Left renal pelvis (tissue), 4 donors: ENCODE data around the gene AOC1. TPM values are rescaled to one million over a fixed set of nuclear protein-coding genes. Genes with fewer than 3 reads are reported as not detected.

ENCODE experiments used
- polyA plus RNA-seq, 4 donors: library from polyadenylated mRNA; unstranded; fragments of 120-200 nt; gene quantifications; one replicate each; pipeline ENCODE4 v1.2.1, GENCODE V29; 2013; ENCODE audit not compliant: insufficient read length in 4 of 4

Gene AOC1
- polyA plus RNA-seq, 4 donors = 1.0 to 121 (median 49.9) TPM

Other genes starting within 250 kb of the AOC1 start
- 10 to 100 TPM in 3 of 4 donors, 1 to 10 TPM in 1; 9.3 to 17.8 (median 13.8) TPM for gene GIMAP6, start 220.1 kb upstream of the AOC1 start, polyA plus RNA-seq
- 10 to 100 TPM in 1 of 4 donors, 1 to 10 TPM in 3; 7.2 to 10.1 (median 7.9) TPM for gene GIMAP2, start 166.8 kb upstream of the AOC1 start, polyA plus RNA-seq
- 1 to 10 TPM; 1.5 to 2.7 (median 2.2) TPM for gene GIMAP1, start 135.9 kb upstream of the AOC1 start, polyA plus RNA-seq
- 1 to 10 TPM; 3.2 to 7.0 (median 3.9) TPM for gene GIMAP5, start 115.1 kb upstream of the AOC1 start, polyA plus RNA-seq
- gene TMEM176B, start 52.2 kb upstream of the AOC1 start, polyA plus RNA-seq = 100 to 1,000 TPM in 1 of 4 donors, 10 to 100 TPM in 3; 27.4 to 105 (median 70.6) TPM
- 100 to 1,000 TPM in 1 of 4 donors, 10 to 100 TPM in 3; 19.7 to 131 (median 77.5) TPM for gene TMEM176A, start 51.7 kb upstream of the AOC1 start, polyA plus RNA-seq
- 10 to 100 TPM in 3 of 4 donors, 1 to 10 TPM in 1; 9.8 to 17.5 (median 15.7) TPM for gene KCNH2, start 125.8 kb downstream of the AOC1 start, polyA plus RNA-seq
- gene NOS3, start 138.5 kb downstream of the AOC1 start, polyA plus RNA-seq = 10 to 100 TPM in 1 of 4 donors, 1 to 10 TPM in 3; 6.2 to 15.2 (median 8.5) TPM
- gene ATG9B, start 172.0 kb downstream of the AOC1 start, polyA plus RNA-seq = 1 to 10 TPM; 1.2 to 3.5 (median 1.5) TPM
- 10 to 100 TPM; 16.9 to 35.2 (median 21.1) TPM for gene ABCB8, start 175.9 kb downstream of the AOC1 start, polyA plus RNA-seq
- gene ASIC3, start 196.0 kb downstream of the AOC1 start, polyA plus RNA-seq = 1 to 10 TPM; 1.8 to 3.0 (median 2.7) TPM
- 10 to 100 TPM; 12.3 to 18.5 (median 17.2) TPM for gene CDK5, start 205.4 kb downstream of the AOC1 start, polyA plus RNA-seq
- gene SLC4A2, start 207.1 kb downstream of the AOC1 start, polyA plus RNA-seq = 100 to 1,000 TPM in 1 of 4 donors, 10 to 100 TPM in 3; 59.9 to 127 (median 81.9) TPM
- 10 to 100 TPM; 41.3 to 74.7 (median 47.8) TPM for gene FASTK, start 228.3 kb downstream of the AOC1 start, polyA plus RNA-seq
- 10 to 100 TPM; 19.9 to 39.3 (median 25.6) TPM for gene TMUB1, start 231.0 kb downstream of the AOC1 start, polyA plus RNA-seq
- 10 to 100 TPM; 50.2 to 81.5 (median 72.6) TPM for gene AGAP3, start 234.0 kb downstream of the AOC1 start, polyA plus RNA-seq